NCI-H2227 (cell line): ENCODE results near the gene MFNG.
A peak's percentile ranks its signal among the peaks of the same experiment; 100 is the strongest.

ENCODE experiments used
- DNase-seq: peaks from one replicate; lab custom pipeline; 2025; ENCODE audit not compliant: unreplicated experiment; lab: John Stamatoyannopoulos, UW

The MFNG gene

DNA sequence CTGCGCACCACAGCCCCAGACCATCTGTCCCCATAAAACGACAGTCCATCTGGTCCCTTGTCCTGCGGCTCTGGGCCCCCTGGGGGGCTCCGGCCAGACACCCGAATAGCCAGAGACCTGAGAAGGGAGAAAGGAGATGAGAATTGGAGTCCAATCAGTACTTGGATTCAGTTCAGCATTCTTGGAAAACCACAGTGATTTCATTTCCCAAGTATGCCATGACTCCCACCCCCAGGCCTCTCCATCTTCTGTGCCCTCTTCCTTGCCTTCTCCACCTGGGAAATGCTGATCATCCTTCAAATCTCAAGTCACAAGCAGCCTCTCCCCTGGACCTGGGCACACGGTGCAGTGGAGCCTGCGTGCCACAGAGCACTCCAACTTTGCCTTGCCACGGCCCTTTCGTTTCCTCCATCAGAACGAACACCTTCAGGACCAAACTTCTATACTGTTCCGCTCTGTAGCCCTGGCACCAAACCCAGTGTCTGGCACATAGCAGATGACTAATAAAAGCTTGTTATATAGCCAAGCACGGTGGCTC is 10.9 kb upstream of the MFNG start:
- DNase-seq, result no peak

DNA sequence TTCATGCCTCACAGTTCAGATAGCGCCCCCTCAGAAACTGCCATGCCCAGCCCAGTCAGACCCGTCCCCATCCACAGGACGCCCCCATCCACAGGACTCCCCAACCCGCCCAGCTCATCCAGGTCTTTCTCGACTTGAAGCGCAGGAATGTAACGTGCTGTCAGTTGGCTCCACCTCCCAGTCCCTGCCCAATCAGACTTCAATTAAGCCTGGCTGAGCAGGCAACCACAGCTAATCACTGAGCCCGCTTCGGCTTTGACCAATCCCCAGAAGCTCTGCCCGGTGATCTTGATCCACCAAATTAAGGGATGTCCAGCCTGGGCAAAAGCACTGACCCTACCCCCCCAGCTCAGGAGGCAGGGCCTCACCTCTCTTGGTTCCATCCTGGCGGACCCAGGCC is 10.5 kb upstream of the MFNG start:
- DNase-seq, result no peak

DNA sequence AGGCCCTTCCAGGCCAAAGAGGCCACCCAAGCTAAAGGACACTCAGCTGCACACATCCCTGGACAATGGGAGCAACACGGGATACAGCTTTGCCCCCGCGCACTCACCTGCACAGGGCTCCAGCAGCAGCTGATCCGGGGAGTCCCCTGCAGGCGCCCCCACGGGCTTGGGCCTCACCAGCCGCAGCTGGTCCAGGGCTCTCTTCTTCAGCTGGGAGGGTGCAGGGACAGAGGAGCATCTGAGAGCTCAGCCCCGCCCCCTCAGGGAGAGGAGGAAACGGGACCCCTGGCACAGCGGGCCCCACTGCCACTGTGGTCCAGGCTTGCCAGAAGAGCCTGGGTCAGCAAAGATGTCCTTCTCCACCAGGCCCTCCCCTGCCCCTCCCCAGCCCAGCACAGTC is 7.8 kb upstream of the MFNG start:
- DNase-seq, result no peak

DNA sequence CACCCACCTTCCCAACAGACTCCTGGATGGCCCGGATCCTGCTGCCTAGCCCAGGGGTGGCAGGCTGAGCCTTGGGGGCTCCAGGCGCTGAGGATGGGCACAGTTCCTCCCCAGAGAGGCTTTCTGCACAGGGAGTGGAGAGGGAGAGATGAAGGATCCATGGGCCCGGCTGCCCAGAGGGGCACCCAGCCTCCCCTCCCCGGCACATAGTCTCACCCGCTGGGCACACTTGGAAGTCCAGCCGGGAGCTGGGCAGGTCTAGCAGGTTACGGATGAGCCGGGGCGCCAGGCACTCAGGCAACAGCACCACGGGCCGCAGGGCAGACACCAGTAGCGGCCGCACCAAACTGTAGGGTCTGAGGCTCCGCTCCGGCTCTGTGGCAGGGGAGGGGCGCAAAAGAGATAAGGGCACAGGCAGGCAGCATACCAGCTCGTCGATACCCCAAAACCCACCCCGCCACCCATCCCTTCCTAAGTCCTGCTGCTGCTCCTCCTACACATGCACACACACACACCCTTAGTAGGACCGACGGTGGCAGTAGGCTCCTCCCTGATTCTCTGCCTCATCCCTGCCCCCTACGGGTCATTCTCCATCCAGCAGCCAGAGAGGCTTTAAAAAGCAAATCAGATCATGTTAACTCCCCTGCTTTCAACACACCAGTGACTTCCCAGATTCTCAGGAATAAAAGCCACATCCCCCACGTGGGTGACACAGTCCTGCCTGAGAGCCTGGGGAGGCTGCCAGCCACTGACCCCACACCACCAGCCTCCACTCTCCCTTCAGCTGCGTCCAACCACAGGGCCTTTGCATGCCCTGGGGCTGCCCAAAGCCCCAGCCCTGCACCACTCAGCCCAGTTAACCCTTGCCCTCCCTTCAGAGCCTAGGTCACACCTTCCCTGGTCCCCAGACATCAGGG is 6.5 kb upstream of the MFNG start:
- DNase-seq, result peak; percentile 8

DNA sequence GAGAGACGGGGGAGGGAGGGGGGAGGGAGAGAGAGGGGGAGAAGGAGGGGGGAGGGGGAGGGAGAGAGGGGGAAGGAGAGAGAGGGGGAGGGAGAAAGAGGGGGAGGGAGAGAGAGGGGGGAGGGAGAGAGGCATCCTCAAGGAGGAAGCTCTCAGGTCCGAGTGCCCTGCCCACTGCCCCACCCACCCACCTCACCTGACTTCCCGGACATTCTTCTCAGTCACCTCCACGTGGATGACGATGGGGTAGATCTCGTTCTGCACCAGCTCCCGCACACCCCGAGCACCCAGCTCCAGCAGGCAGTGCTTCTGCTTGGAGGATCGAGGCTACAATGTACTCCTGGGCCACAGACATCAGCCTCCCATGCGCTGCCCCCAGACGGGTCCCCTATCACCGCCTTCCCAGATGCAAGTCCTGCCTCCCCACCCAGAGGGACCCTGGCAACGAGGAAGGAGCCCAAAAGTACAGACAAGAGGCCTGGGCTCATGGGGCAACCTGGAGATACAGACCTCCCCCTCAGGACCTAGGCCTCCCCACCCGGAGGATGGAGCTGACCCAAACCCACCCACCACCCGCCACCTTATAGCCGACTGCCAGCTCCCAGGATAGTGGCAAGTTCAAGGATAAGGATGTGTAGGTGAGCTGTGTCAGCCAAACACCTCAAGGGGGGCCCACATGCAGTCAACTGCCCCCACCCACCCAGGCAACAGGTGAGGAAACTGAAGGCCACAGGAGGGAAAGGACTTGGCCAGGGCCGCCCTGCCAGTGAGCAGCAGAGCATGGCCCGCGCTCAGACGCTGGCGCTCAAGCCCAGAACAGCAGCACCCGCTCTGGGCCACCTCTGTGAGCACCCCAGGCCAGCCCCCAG is 5.6 kb upstream of the MFNG start:
- DNase-seq, result no peak

DNA sequence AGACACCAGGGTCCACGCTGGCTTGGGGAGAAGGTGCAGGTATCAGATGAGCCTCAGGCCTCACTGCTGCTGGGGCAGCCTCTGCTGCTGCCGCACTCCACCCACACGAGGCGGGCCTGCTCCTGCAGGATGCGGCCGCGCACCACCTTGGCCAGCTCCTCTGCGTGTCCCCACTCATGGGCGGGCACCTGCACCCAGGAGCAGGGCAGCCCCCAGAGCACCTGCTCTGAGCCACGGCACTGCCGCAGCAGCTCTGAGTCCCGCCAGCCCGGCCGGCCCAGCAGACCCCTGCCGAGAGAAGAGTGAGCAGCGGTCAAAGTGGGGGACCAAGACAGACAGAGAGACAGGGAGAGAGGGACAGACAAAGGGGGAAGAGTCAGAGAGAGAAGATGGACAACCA is 4.9 kb upstream of the MFNG start:
- DNase-seq, result no peak

DNA sequence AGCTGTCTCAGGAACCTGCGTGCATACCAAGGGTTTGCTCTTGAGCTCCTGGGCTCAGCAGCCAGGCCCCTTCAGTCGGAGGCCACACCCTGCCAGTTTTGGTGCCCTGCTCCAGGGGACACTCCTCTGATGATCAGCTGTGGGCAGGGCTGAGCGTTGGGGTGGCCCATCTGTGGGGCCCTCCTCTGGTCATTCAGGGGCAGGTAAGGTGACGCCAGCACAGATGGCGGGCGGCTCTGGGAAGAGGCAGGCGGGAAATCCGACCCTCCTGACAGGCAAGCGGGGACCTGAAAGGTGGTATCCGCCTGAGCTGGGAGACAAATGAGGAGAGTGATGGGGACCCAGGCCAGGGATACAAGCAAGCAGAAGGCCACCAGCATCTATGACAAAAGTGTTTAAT is 3.8 kb upstream of the MFNG start:
- DNase-seq, result no peak

DNA sequence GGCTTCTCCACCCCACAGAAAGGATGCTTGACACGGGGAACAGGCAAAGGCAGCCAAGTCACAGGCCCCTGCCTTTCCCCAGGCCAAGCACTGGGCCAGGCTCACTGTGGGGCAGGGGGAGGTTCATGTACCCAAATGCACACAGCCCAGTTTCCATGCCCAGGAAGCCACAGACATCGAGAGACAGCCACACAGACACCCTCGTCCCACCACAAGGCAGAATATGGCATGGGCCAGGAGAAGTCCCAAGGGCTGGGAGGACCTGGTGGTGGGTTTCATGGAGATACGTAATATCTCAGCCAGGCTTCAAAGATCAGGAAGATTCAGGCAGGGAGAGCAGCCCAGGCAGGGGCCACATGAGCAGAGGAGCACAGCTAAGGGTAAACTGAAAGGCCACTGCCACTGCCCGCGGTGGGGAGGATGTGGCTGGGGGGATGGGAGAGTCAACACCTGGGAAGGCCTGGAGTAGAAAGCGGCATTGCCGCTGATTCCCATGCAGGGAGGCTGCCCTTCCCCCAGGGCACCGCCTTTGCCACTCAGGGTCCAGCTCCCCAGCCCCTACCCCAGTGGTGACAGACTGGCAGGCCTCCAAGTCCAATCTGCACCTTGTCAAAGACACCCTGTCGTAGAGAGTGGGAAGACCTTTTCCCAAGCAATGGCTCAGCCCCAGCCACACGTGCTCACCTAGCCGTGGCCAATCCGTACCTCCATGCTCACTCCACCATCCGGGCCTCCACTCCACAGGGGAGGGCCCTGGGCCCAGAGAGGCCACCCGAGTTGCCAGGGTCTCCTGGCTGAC is 2.4 kb upstream of the MFNG start:
- no peak for DNase-seq

DNA sequence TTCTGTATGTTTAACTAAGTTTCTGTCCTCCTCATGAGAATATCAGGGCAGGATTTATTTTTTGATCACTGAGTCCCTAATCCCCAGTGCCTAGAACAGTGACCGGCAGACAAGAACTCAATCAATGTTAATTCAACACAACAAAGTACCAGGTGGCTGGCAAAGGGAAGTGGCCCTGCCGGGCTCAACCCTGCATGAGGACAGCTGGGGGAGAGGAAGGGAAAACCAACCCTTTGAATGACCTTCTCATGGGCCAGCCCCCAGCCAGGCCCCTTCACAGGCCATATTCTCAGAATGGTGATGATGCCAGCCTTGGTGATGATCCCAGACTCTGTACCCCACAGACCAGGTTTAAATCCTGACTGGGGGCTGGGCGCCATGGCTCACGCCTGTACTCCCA is 1.4 kb upstream of the MFNG start:
- DNase-seq, result no peak

DNA sequence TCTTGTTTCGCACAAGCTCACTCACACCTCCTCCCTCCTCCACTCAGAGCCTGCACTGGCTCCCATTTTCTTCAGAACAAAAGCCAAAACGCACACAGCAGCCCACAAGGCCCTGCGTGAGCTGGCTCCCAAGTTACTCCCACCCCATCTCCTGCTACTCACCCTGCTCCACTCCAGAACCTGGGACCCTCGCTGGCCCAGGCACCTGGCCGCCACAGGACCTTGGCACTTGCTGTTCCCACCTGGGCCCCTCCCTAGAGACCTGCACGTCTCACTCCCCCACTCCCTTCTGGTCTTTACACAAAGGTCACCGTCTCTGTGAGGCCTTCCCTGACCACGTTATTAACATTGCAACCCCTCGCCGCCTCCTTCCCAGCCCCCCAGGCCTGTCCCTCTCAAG is 945 bp upstream of the MFNG start:
- DNase-seq, result no peak

DNA sequence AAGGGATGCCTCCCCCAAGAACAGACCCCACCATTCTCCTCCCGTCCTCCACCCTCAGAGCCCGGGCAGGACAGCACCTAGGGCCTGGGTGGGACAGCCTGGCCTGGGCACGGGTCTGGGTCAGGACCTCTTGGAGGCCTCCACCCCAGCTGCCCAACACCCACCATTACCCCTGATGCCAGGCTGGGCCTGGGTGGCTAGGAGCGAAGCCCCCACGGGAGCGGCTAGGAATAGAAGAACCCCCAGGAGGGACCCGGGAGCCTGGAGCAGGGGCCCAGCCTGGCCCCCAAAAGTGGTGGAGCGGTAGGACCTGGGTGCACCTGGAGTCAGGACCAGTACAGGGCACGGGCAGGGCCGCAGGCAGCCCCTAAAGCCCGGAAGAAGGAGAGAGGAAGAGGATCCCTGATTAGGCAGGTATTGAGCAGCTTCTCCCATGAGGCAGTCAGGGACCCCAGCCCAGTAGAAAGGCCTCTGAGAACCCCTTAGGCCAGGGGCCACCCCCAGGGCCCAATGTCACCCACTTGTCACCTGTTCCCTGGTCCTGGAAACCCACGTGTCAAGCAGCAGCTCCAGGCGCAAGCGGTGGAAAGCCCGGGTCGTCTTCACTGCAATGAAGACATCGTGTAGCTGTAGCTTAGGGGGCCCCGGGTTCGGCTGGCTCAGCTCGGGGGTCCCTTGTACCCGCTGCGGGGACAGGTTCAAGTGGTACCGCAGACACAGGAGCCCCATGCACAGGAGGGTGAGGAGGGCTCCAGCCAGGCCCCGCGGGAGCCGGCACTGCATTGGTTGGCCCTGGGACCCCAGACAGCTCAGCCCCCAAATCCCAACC is 575 bp downstream of the MFNG start:
- no peak for DNase-seq

DNA sequence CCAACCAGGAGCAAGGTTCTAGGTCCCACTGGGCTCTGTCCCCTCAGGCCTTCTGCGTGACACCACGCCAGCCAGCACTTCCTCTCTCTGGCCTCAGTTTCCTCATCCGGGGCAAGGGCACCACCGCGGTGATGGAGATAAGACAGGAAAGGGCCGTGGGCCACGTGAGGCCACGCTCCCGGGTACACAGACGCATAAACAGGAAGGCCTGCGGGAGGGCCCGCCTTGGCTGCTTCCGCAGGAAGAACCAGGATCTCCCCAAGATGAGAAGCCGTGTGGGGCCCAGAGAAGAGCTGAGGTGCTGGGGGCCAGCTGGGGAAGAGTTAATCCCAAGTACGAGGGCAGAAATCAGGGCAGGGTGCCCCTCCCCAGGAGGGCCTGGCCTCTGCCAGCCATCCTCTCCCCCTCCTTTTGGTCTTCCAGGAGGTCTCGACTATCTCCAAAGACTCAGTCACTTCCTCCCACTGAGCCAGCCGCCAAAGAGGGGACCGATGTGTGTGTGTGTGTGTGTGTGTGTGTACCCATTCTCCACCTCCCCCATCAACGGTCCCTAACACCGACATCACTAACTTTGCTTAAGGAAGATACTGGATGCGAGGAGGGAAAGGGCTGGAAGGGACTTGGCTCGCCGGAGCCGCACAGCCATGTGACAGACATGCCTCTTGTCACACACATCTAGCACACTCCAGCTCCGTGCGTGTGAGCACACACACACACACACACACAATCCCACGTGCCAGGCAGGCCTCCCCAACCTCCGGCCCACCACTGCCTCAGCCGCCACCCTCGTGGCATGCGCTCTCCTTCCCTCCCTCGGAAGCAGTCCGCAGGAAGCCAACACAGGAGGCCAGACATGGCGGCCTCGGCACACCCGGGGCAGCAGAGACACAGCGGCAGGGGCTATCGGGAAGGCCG is 1.4 kb downstream of the MFNG start:
- DNase-seq, result no peak

DNA sequence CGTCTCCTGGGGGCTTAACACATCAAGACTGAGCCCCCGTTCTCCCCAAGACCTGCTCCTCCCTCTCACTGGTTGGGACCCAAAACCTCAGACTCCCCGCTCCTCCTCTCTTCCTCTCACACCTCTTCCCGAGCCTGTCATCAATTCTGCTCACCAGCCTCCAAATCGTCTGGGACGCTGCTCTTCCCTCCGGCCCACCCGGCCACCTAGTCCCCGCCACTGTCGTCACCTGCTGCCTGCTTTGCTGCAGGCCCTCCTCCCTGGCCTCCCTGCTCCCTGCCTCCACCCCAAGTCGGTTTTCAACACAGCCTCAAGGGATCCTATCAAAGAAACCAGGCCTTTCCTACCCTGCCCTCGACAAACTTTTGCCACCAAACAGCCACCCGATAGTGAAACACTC is 3.1 kb downstream of the MFNG start:
- no peak for DNase-seq

DNA sequence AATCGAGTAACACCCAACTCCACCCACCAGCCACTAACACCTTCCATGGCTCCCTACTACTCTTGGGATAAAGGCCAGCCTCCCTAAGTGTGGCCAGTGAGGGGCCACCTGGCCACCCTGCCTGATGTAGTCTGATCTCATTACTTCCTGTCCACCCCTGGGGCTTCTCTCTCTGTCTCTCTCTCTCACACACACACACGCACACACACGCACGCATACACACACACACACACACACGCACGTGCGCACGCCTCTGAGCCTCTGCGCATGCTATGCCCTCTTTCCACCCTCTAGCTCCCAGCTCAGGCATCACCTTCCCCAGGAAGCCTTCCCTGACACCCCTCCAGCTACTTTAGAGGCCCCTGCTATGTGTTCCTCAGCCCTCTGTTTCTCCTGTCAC is 3.9 kb downstream of the MFNG start:
- no peak for DNase-seq

DNA sequence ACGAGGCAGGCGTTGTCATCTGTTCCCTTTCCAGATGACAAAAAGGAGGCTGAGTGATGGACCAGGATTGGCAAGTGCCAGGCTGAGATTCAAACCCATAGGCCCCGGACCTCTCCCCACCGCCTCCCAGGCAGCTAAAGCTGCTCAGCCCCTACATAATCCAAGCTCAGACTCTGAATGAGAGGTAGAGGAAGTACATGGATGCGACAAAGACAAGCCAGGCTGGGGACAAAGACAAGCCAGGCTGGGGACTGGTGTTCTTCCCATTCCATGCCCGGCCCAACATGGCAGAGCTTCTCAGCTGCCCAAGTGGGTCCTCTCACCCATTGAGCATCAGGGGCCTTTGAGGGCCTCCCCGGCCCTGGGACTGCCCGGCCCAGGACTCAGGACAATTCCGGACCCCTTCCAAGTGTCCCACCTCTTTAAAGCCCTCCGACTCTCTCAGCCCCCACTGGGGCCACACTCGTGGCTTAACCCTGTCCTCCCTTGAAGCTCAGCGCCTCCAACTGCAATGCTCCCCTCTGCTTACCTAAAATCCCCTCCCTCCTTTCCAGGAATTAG is 4.8 kb downstream of the MFNG start:
- DNase-seq, result no peak

DNA sequence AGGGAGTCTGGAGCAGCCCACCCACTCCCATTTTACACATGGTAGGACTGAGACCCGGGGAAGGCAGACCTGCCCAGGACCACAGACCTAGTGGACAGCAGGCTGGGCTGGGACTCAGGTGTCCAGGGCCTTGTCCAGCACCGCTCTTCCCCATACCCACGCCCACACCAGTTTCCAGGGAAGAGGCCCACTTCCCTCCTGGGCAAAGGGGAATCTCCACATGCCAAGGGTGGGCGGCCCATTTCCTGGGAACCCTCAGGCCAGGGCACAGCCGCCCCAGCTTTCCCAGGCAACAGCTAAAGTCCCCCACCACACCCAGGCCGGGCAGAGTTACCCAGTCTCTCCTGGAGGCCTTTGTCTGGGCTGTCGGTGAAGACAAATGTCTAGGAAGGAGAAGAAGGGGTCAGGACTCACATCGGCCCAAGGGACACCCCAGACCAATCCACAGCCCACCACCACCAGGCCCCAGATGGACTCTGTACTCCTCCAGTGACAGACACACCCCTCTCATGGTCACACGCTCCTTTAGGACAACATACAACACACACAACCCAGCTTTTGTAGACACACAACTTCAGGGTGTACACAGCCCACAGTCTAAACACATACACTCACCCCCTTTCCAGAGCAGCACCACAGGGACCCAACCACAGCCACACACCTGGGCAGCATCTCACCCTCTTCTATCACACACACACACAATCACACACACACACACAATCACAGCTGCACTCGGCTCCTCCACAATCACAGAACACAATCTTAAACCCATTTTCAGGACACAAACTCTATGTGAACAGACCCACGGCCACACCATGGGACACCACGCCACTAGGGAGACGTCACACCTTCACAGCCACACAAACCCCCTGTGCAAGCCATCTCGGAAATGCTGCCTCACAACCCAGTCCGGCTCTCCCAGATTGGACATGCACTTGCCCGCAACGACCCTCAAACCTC is 5.5 kb downstream of the MFNG start:
- DNase-seq, result no peak

DNA sequence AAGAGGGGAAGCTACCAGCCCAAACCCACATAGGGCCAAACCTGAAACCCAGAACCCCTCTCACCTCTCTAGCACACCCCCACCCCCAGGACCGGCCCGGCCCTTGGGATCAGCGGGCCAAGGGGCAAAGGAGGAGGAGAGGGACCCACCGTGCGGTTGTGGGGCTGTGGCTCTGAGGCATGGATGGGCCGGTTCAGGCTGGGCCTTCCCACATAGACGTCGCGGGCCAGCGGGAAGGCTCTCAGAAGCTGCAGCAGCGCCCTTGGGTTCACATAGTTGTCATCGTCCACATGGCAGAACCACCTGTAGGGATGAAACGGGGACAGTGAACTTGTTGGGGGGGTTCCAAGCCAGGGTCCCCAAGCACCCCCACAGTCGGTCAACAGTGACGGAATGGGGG is 7.0 kb downstream of the MFNG start:
- DNase-seq, result no peak
